ENCODE measurements around the gene RABAC1. TPM values are rescaled to one million over a fixed set of nuclear protein-coding genes. Genes with fewer than 3 reads are reported as not detected.

Gene RABAC1
- total and polyA plus RNA-seq, 2 of the 8 experiments (the other 6 are each of a cell fraction or from before 2014, with no cell fraction given), result 124 to 439 TPM

GRCh38 chr19:41922585-41922984 lies 36.5 kb downstream of the RABAC1 start:
- H2BK12ac ChIP-seq (ENCODE audit: low read depth, low read length), result 0 out of 2 replicates have a peak overlapping the region, but pooled peaks have one; percentile 9
- H3K79me1 ChIP-seq (ENCODE audit: low read depth, low read length), result no peaks in the 10 kb centered on the region; the same call in 1 of the 2 replicates
- 27% methylated on average over 7 of the region's 18 CpGs; no CpG with 5 or more reads in 1 of the 2 experiments for WGBS, 2 experiments (ENCODE audit: extremely low coverage in 1 of 2, insufficient coverage in 1 of 2, insufficient read length in 1 of 2, insufficient replicate concordance in 2 of 2, low coverage in 1 of 2, low lambda C conversion rate in 2 of 2, missing lambda C conversion rate in 1 of 2)
- no peak overlapping the region for H2AK5ac ChIP-seq (ENCODE audit: low read depth, low read length)
- H3K9ac ChIP-seq (replicated peaks in 1 of 4; ENCODE audit: extremely low read depth in 1 of 4, low read depth in 3 of 4, low read length in 3 of 4), result no peak overlapping the region
- no peak overlapping the region for H4K5ac ChIP-seq (ENCODE audit: insufficient read length, low read depth, low read length)
- peaks cover 10% of the 10 kb centered on the region for H3K23me2 ChIP-seq (ENCODE audit: low read depth, low read length)
- ChIA-PET POLR2A (ENCODE audit: partially characterized antibody) (interaction anchor here (0.7 to 3.8 kb wide), 8 partner anchors 8 to 62 kb away, joined by 3 to 20 read pairs (median 5); partner anchors contain the start of gene RPS19), CTCF (ENCODE audit: partially characterized antibody) (interaction anchor here (0.9 to 2.1 kb wide), 10 partner anchors 8 to 59 kb away, joined by 3 to 9 read pairs (median 3); no protein-coding TSS in a partner anchor)
- H3K56ac ChIP-seq (replicated peaks; ENCODE audit: insufficient read length, low read depth, low read length), result no peak overlapping the region
- H4K91ac ChIP-seq (replicated peaks; ENCODE audit: insufficient read length, low read length), result no peak overlapping the region
- H2BK5ac ChIP-seq (ENCODE audit: low read depth, low read length), result no peak overlapping the region
- TF ChIP-seq SIX5 (IDR thresholded peaks at IDR 0.05; ENCODE audit: low read depth, low read length), result no peak
- no peak for TF ChIP-seq BCL11A (IDR thresholded peaks at IDR 0.05; ENCODE audit: low read depth in 2 of 2, low read length in 2 of 2)
- TF ChIP-seq POLR2A (IDR thresholded peaks at IDR 0.05; ENCODE audit: control extremely low read depth in 1 of 2, low read depth in 2 of 2, low read length in 2 of 2), result no peak
- TF ChIP-seq EZH2 (IDR thresholded peaks at IDR 0.05; ENCODE audit: low read depth, low read length, severe bottlenecking), result peak; percentile 6
- no peak for TF ChIP-seq SUZ12 (IDR thresholded peaks at IDR 0.05; ENCODE audit: low read length)
- TF ChIP-seq HDAC6 (IDR thresholded peaks at IDR 0.05; ENCODE audit: low read depth, low read length), result no peak
- no peak for TF ChIP-seq SRF (IDR thresholded peaks at IDR 0.05; ENCODE audit: low read depth, low read length)
- no peak for TF ChIP-seq BACH1 (IDR thresholded peaks at IDR 0.05; ENCODE audit: low read length)
- no peak overlapping the region for H3K27ac ChIP-seq (ENCODE audit: low read depth, low read length)
- no peak overlapping the region for H2BK20ac ChIP-seq (ENCODE audit: low read length)
- peaks cover 7 to 42% of the 10 kb centered on the region in 2 experiments for H4K20me1 ChIP-seq (replicated peaks in 1 of 2; ENCODE audit: control insufficient read depth in 1 of 2, insufficient read depth in 2 of 2, low read length in 2 of 2)
- no peaks in the 10 kb centered on the region for H3K79me2 ChIP-seq (ENCODE audit: control insufficient read depth in 1 of 2, insufficient read depth in 2 of 2, low read length in 2 of 2)
- no peak for DNase-seq (ENCODE audit: low read depth in 1 of 2, low spot score in 2 of 2)
- no peak overlapping the region for H3K14ac ChIP-seq (ENCODE audit: insufficient read length)
- H2AFZ ChIP-seq (ENCODE audit: low read length), result no peak overlapping the region
- H4K8ac ChIP-seq (ENCODE audit: extremely low read depth, insufficient read depth, low read length), result no peak overlapping the region
- peak overlapping the region in 2 of 4 experiments; percentile 4 to 44; a peak in 4 of 8 replicates for H3K4me3 ChIP-seq (ENCODE audit: extremely low read depth in 1 of 4, insufficient read depth in 2 of 4, low read depth in 3 of 4, low read length in 4 of 4)
- no peak overlapping the region for H3K18ac ChIP-seq (ENCODE audit: extremely low read depth, low read length)
- no peak overlapping the region for H3K4ac ChIP-seq (replicated peaks; ENCODE audit: insufficient read length, low read depth, low read length)
- peak overlapping the region; percentile 23 to 53 for H3K4me2 ChIP-seq (ENCODE audit: insufficient read depth in 1 of 2, low read depth in 2 of 2, low read length in 2 of 2)
- H3K9me3 ChIP-seq (ENCODE audit: insufficient read depth in 2 of 2, low read depth in 1 of 2, low read length in 1 of 2), result no peaks in the 10 kb centered on the region
- H3K23ac ChIP-seq (ENCODE audit: insufficient read length), result no peak overlapping the region
- H2BK120ac ChIP-seq (replicated peaks; ENCODE audit: low read depth, low read length), result no peak overlapping the region
- FAIRE-seq, result no peak
- no peak overlapping the region; the same call in 1 of the 2 replicates for H2BK15ac ChIP-seq (ENCODE audit: low read length)
- peaks cover 75 to 99% (median 97%) of the 10 kb centered on the region in 4 experiments for H3K27me3 ChIP-seq (replicated peaks in 1 of 4; ENCODE audit: control insufficient read depth in 3 of 4, extremely low read depth in 1 of 4, insufficient read depth in 3 of 4, low read length in 3 of 4)
- H3K36me3 ChIP-seq (ENCODE audit: control insufficient read depth in 2 of 4, insufficient read depth in 4 of 4, low read length in 3 of 4), result no peaks in the 10 kb centered on the region
- H3K4me1 ChIP-seq (replicated peaks in 1 of 4; ENCODE audit: control insufficient read depth in 3 of 4, insufficient read depth in 4 of 4, low read length in 3 of 4), result peaks cover 0 to 14% (median 10%) of the 10 kb centered on the region in 4 experiments; a peak in 6 of 7 replicates

Data from H1 (cell line).